ENCODE measurements around the gene ENAH. TPM values are rescaled to one million over a fixed set of nuclear protein-coding genes. Genes with fewer than 3 reads are reported as not detected.

ENAH gene
- total RNA-seq, 4 donors from 2014 or later: 198 to 229 (median 201) TPM

GRCh38 chr1:225464851-225465792, 187.8 kb downstream of the ENAH start:
- Histone ChIP-seq H3K27me3 (no peaks in the 10 kb centered on the region), H3K27ac (replicated peaks in 1 of 4) (peak overlapping the region in 3 of 4 donors; percentile 51 to 55 (median 51)), H3K9me3 (no peaks in the 10 kb centered on the region), H3K4me3 (no peak overlapping the region), H3K36me3 (no peaks in the 10 kb centered on the region), H3K4me1 (peaks cover 60 to 74% (median 68%) of the 10 kb centered on the region in 4 donors)
- intact Hi-C loops (cut with DNase I): no loop called here
- DNase-seq (ENCODE audit: extremely low spot score): no peak
- WGBS: 62% methylated on average over 14 of the region's 15 CpGs
- TF ChIP-seq CTCF (IDR thresholded peaks at IDR 0.05) (no peak), POLR2AphosphoS5 (IDR thresholded peaks at IDR 0.05) (peak in 1 of 2 donors; percentile 52)

GRCh38 chr1:225462714-225463574, 190.0 kb downstream of the ENAH start:
- intact Hi-C loops (cut with DNase I): no loop called here
- no peak for DNase-seq (ENCODE audit: extremely low spot score)
- Histone ChIP-seq H3K9me3 (no peaks in the 10 kb centered on the region), H3K4me1 (peaks cover 59 to 81% (median 72%) of the 10 kb centered on the region in 4 donors), H3K36me3 (no peaks in the 10 kb centered on the region), H3K4me3 (no peak overlapping the region), H3K27ac (replicated peaks in 1 of 4) (peak overlapping the region in 3 of 4 donors; percentile 78 to 82 (median 81)), H3K27me3 (no peaks in the 10 kb centered on the region)
- no peak for TF ChIP-seq POLR2AphosphoS5 (IDR thresholded peaks at IDR 0.05)
- no peak for TF ChIP-seq POLR2A (IDR thresholded peaks at IDR 0.05; ENCODE audit: low read depth)
- no peak for TF ChIP-seq CTCF (IDR thresholded peaks at IDR 0.05)
- TF ChIP-seq EP300 (IDR thresholded peaks at IDR 0.05): no peak
- 44% methylated on average over 15 of the region's 15 CpGs for WGBS

- Histone ChIP-seq H3K27me3 (no peaks in the 10 kb centered on the region), H3K36me3 (no peaks in the 10 kb centered on the region), H3K4me3 (no peak overlapping the region), H3K9me3 (no peaks in the 10 kb centered on the region), H3K4me1 (peaks cover 54 to 76% (median 66%) of the 10 kb centered on the region in 4 donors), H3K27ac (replicated peaks in 1 of 4) (peak overlapping the region in 3 of 4 donors; percentile 78 to 82 (median 81))
- TF ChIP-seq POLR2AphosphoS5 (IDR thresholded peaks at IDR 0.05): no peak
- no peak for TF ChIP-seq EP300 (IDR thresholded peaks at IDR 0.05)
- no peak for TF ChIP-seq CTCF (IDR thresholded peaks at IDR 0.05)
- TF ChIP-seq POLR2A (IDR thresholded peaks at IDR 0.05; ENCODE audit: low read depth): no peak
- WGBS: 43% methylated on average over 5 of the region's 5 CpGs
- no peak for DNase-seq (ENCODE audit: extremely low spot score)
- intact Hi-C loops (cut with DNase I): no loop called here
These were observed 190.6 kb downstream of the ENAH start for GRCh38 chr1:225462429-225462713.

GRCh38 chr1:225461533-225462428, 191.1 kb downstream of the ENAH start:
- peak; percentile 11 to 31 for TF ChIP-seq POLR2AphosphoS5 (IDR thresholded peaks at IDR 0.05)
- TF ChIP-seq CTCF (IDR thresholded peaks at IDR 0.05): no peak
- Histone ChIP-seq H3K9me3 (no peaks in the 10 kb centered on the region), H3K27ac (replicated peaks in 1 of 4) (peak overlapping the region; percentile 78 to 82 (median 81)), H3K4me1 (peaks cover 49 to 70% (median 63%) of the 10 kb centered on the region in 4 donors), H3K36me3 (no peaks in the 10 kb centered on the region), H3K4me3 (no peak overlapping the region), H3K27me3 (no peaks in the 10 kb centered on the region)
- DNase-seq (ENCODE audit: extremely low spot score): no peak
- WGBS: 63% methylated on average over 19 of the region's 19 CpGs
- intact Hi-C loops (cut with DNase I): no loop called here
